ENCODE data around the gene RSAD1.

- TF ChIP-seq CTCF (IDR thresholded peaks at IDR 0.05) (no peak), EZH2 (IDR thresholded peaks at IDR 0.05) (no peak)
These were observed 24.8 kb upstream of the RSAD1 start for GRCh38 chr17:50453901-50454300.

All from neural progenitor cell (in vitro differentiated cells).